Stimulated activated CD4-positive, alpha-beta T cell treated with anti-CD3 and anti-CD28 coated beads, Interleukin-12 subunit alpha, Interleukin-12 subunit beta, amount 100 ng/mL, for 24 hours (primary cell): Measurements from ENCODE around the gene HOXC4.

Source experiments
- DNase-seq, 2 experiments: peaks; one replicate each; pipeline ENCODE4 v3.0.0-alpha.2; 2020; ENCODE audit warnings: low read depth in 2 of 2

HOXC4 gene

GRCh38 chr12:54015018-54015931 lies 38.4 kb upstream of the HOXC4 start:
- no peak for DNase-seq

DNA sequence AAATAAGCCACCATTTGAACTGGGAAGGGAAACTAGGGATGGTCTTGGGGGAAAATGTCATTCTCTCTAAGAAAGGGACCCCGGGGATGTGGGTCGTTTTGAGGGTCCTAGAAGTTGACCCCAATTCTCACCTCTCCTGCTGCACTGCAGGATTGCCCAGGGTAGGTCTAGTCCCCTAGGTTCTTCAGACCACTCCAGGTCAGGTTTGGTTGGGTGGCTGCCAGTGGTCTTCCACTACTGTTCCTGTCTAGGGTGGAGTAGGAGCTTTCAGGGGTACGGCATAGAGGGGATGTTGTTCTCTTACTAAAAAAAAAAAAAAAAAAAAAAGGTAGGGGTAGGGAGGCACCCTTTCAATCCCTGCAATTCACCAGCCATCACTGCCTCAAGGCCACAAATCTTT lies 37.6 kb upstream of the HOXC4 start:
- no peak for DNase-seq

GRCh38 chr12:54016478-54016964 lies 37.1 kb upstream of the HOXC4 start:
- DNase-seq = no peak

DNA sequence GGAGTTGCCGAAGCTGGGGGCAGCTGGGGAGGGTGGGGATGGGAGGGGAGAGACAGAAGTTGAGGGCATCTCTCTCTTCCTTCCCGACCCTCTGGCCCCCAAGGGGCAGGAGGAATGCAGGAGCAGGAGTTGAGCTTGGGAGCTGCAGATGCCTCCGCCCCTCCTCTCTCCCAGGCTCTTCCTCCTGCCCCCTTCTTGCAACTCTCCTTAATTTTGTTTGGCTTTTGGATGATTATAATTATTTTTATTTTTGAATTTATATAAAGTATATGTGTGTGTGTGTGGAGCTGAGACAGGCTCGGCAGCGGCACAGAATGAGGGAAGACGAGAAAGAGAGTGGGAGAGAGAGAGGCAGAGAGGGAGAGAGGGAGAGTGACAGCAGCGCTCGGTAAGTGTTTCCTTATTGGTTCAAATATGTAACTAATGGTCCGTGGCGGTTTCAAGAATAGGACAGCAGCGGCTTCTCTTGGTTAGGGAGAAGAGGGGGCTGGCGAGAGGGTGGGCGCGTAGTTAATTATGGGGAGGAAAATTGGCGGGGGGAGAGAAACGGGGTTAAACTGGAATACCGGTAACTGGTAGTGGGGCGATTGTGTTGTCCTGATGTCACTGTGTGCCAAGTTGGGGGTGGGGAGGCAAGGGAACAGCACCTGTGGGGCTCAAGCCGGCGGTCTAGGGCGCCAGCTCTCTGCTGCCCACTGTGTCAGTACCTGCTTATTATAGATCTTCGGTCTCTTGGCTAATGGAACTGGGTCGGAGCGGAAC lies 36.4 kb upstream of the HOXC4 start:
- no peak for DNase-seq

GRCh38 chr12:54017878-54018467 lies 35.7 kb upstream of the HOXC4 start:
- peak; percentile 49 to 56 for DNase-seq

- no peak for DNase-seq
Observed at GRCh38 chr12:54018468-54018984, 35.1 kb upstream of the HOXC4 start.

- DNase-seq = no peak
Observed at GRCh38 chr12:54019091-54019811, 34.4 kb upstream of the HOXC4 start.

GRCh38 chr12:54019924-54020590 lies 33.6 kb upstream of the HOXC4 start:
- no peak for DNase-seq

GRCh38 chr12:54020591-54021405 lies 32.8 kb upstream of the HOXC4 start:
- DNase-seq = no peak

DNA sequence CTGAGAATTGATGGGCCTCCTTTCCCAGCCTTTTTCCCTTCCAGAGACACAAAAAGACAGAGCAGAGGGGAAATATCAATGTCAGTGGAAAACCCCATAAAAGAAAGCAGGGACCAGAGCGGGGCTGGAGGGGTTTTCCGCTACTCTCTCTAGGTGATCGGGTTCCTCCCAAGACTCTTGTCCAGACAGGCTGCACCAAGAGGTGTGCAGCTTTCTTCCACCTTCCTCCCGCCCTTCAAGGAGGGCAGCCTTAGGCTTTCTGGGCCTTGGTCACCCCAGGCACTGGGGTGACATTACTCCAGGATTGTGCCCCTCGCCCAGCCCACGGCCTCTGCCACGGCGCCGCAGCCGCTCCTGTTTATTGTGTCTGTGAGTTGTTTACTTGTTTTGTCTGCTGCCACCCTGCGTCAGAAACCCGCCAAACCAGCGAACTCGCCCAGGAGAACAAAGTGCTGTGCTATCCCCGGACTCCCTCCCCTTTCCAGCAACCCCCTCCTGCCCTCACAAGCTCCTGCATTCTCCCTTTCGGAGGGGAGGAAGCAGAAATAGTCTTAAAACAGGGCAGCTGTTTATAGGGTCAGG lies 32.1 kb upstream of the HOXC4 start:
- no peak for DNase-seq

DNA sequence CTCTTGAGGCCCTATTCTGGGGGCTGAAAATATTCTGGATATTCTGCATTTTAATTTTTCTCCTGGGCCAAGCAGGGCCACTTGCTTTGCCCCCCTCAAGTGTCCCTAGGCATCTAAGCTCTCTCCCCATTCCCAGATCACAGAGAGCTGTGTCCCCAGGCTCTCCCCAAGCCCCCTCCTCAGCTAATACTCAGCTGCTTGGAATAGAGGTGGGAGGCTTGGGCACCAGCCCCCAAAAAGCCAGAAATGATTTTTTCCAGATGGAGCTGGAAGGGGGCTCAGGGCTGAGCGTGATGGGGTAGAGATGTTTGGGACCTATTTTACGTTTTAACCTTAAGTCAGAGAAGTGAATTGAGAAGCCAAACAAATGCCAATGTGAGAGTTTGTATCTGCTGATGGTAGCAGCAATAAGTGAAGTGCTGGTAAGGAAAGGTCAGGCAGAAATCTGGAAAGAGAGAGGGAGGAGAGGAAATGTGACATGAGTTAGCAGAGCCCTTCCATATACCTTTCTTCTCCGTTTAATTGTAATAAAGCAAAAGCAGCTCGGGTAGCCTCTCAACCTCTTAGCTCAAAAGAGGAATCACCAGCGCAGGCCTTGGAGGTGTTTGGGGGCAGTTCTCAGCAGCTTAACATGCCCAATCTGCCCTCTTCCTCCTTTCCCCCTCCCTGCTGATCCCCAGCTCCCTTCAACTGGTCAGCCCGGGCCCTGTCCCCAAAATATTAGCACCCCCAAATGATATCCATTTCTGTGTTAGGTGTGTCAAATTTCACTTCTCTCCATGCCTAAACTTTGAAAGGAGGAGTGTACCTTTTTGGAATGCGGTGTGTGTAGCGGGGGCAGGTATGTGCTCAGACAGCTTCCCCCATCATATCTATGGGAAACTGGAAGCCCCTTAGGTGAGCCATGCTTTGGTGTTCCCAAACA lies 30.4 kb upstream of the HOXC4 start:
- DNase-seq = no peak

DNA sequence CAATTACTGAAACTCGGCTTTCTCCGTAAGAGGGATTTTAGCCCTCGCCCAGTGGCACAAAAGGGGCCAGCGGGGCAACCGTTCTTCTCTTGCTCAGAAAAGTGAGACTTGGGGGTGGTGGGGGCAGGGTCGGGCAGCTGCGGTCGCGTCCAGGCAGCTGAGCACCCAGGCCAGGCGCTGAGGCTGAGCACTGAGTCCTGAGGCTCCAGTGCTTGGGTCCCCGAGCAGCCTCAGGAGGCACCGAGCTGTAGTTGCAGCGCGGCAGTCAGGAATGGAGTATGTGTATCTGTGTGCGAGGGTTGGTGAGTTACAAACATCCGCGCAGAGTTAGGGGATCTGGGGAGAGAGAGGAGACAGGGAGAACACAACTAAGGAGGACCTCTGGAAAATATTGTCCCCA lies 29.5 kb upstream of the HOXC4 start:
- no peak for DNase-seq

- DNase-seq = no peak
Observed at GRCh38 chr12:54024581-54025305, 28.9 kb upstream of the HOXC4 start.

GRCh38 chr12:54025499-54026405 lies 27.9 kb upstream of the HOXC4 start:
- DNase-seq = no peak

DNA sequence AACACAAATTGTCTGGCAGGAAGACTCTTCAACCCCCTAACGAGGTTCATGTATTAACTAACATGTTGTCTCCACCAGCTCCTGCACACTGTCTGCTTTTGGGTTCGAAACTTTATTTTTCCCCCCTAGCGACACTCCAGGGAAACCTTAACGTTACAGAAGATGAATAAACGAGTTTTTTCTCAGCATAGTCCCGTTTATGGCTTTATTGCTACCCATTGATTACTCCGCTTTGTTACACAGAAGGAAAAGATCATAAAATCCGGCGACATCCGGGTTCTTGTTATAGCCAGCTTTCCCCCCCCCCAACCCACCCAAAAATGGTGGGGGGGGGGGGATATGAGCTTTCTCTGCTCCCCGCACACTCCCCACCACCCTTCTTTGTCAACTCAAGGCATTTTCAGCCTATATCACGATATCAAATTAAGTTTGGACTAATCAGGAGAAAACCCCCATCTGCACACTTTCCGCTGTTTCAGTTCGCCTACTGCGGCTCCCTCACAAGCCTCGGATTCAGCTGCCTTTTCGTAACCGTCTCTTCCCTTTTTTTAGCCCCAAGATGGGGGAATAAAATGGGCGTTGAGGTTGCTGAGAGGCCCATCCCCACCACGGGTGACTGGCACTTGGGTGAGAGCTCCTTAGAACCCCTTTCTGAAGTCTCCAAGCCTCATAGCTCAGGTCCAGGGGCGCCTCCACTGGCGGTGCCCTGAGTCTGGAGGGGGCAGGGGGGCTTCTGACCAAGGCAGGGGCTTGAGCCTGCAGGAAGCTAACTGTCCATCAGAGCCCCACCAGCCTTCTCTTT lies 26.8 kb upstream of the HOXC4 start:
- DNase-seq = no peak

GRCh38 chr12:54027442-54027786 lies 26.2 kb upstream of the HOXC4 start:
- no peak for DNase-seq
